ENCODE measurements around the gene THAP10.

DNA sequence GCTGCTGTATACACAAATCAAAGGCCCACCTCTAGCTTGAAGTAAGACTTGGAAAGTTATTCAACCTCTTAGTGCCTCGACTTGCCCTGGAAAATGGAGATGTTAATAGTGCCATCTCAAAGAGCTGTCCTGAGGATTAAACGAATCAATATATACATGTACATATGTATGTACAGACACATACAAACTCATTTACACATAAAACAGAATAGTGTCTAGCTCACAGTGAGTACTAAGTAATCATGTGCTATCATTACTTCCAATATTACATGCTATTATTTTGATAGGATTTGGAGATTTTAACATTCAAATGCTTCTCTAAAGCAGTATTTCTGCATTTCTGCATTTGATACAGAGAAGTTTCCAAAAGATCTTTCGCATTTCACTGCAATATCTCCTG lies 58.8 kb downstream of the THAP10 start:
- TF ChIP-seq POLR2AphosphoS5 (IDR thresholded peaks at IDR 0.05) (no peak), POLR2A (IDR thresholded peaks at IDR 0.05) (no peak)
- TF ChIP-seq, protein P1, sequence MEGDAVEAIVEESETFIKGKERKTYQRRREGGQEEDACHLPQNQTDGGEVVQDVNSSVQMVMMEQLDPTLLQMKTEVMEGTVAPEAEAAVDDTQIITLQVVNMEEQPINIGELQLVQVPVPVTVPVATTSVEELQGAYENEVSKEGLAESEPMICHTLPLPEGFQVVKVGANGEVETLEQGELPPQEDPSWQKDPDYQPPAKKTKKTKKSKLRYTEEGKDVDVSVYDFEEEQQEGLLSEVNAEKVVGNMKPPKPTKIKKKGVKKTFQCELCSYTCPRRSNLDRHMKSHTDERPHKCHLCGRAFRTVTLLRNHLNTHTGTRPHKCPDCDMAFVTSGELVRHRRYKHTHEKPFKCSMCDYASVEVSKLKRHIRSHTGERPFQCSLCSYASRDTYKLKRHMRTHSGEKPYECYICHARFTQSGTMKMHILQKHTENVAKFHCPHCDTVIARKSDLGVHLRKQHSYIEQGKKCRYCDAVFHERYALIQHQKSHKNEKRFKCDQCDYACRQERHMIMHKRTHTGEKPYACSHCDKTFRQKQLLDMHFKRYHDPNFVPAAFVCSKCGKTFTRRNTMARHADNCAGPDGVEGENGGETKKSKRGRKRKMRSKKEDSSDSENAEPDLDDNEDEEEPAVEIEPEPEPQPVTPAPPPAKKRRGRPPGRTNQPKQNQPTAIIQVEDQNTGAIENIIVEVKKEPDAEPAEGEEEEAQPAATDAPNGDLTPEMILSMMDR (IDR thresholded peaks at IDR 0.05): no peak
